MM.1S (cell line): ENCODE results near the gene SDK1.

Experiments
- DNase-seq: peaks from one replicate; pipeline ENCODE4 v3.0.0-alpha.2; 2015
- H2AFZ ChIP-seq: fragments of 300-600 bp; sonication (generic); 2 replicates; pipeline ENCODE4 v1.6.0; 2016; ENCODE audit warnings: antibody characterized with exemption, low read length
- H3F3A ChIP-seq: fragments of 300-600 bp; sonication (generic); 2 replicates; pipeline ENCODE4 v1.6.1; 2016; ENCODE audit warnings: mild to moderate bottlenecking, antibody characterized with exemption, low read length, moderate library complexity, mixed read lengths; ENCODE audit not compliant: insufficient read depth
- H3K27ac ChIP-seq: fragments of 300-600 bp; sonication (generic); 2 replicates; pipeline ENCODE4 v1.5.1; 2016; ENCODE audit warnings: mild to moderate bottlenecking, low read length
- H3K27me3 ChIP-seq: fragments of 300-600 bp; sonication (generic); replicated peaks from 2 replicates; pipeline ENCODE4 v1.6.0; 2016; ENCODE audit warnings: low read length; ENCODE audit not compliant: insufficient read depth
- H3K36me3 ChIP-seq: fragments of 300-600 bp; sonication (generic); replicated peaks from 2 replicates; pipeline ENCODE4 v1.6.1; 2016; ENCODE audit warnings: mild to moderate bottlenecking, low read length, mixed read lengths; ENCODE audit not compliant: insufficient read depth
- H3K4me1 ChIP-seq: fragments of 300-600 bp; sonication (generic); 2 replicates; pipeline ENCODE4 v1.6.1; 2016; ENCODE audit warnings: low read length, mixed read lengths
- H3K4me2 ChIP-seq: fragments of 300-600 bp; sonication (generic); 2 replicates; pipeline ENCODE4 v1.6.0; 2016; ENCODE audit warnings: low read depth, low read length
- H3K4me3 ChIP-seq: fragments of 300-600 bp; sonication (generic); 2 replicates; pipeline ENCODE4 v1.5.1; 2016; ENCODE audit warnings: low read length, mixed read lengths
- H3K79me2 ChIP-seq: fragments of 300-600 bp; sonication (generic); 2 replicates; pipeline ENCODE4 v1.6.1; 2016; ENCODE audit warnings: mixed run types, low read length, mixed read lengths
- H3K9ac ChIP-seq: fragments of 300-600 bp; sonication (generic); 2 replicates; pipeline ENCODE4 v1.6.1; 2016; ENCODE audit warnings: low read length, mixed read lengths
- H3K9me2 ChIP-seq: fragments of 300-600 bp; sonication (generic); replicated peaks from 2 replicates; pipeline ENCODE4 v1.6.1; 2016; ENCODE audit warnings: mild to moderate bottlenecking, low read length, mixed read lengths; ENCODE audit not compliant: insufficient read depth
- H3K9me3 ChIP-seq: fragments of 300-600 bp; sonication (generic); replicated peaks from 2 replicates; pipeline ENCODE4 v1.6.1; 2016; ENCODE audit warnings: mild to moderate bottlenecking, low read length, mixed read lengths; ENCODE audit not compliant: insufficient read depth
- H4K20me1 ChIP-seq: fragments of 300-600 bp; sonication (generic); 2 replicates; pipeline ENCODE4 v1.6.1; 2016; ENCODE audit warnings: mild to moderate bottlenecking, low read length, moderate library complexity, mixed read lengths; ENCODE audit not compliant: insufficient read depth
- CTCF ChIP-seq: fragments of 300-600 bp; sonication (generic); IDR thresholded peaks from 2 replicates; pipeline ENCODE4 v1.5.1; 2016; ENCODE audit warnings: antibody characterized with exemption, low read length, mixed read lengths
- EZH2 ChIP-seq: fragments of 300-600 bp; sonication (generic); optimal IDR thresholded peaks from 2 replicates; pipeline ENCODE3; 2017; ENCODE audit warnings: low read depth, mild to moderate bottlenecking, antibody characterized with exemption, low read length, mixed read lengths
- EZH2phosphoT487 ChIP-seq: fragments of 300-600 bp; sonication (generic); IDR thresholded peaks from 2 replicates; pipeline ENCODE4 v1.6.1; 2018; ENCODE audit warnings: antibody characterized with exemption, low read length

SDK1 gene

GRCh38 chr7:3880228-3880987 lies 579.4 kb downstream of the SDK1 start:
- no peak overlapping the region for H3K4me3 ChIP-seq
- H3K79me2 ChIP-seq: no peaks in the 10 kb centered on the region
- H2AFZ ChIP-seq: no peak overlapping the region
- no peak for TF ChIP-seq EZH2
- no peak for TF ChIP-seq CTCF
- no peak for TF ChIP-seq EZH2phosphoT487
- H3K27ac ChIP-seq: no peak overlapping the region
- H3F3A ChIP-seq: no peaks in the 10 kb centered on the region
- H3K9me2 ChIP-seq: no peaks in the 10 kb centered on the region
- H3K27me3 ChIP-seq: no peaks in the 10 kb centered on the region
- no peak overlapping the region for H3K4me2 ChIP-seq
- no peaks in the 10 kb centered on the region for H3K4me1 ChIP-seq
- H3K9ac ChIP-seq: no peak overlapping the region
- no peaks in the 10 kb centered on the region for H4K20me1 ChIP-seq
- no peaks in the 10 kb centered on the region for H3K36me3 ChIP-seq
- DNase-seq: no peak
- no peaks in the 10 kb centered on the region for H3K9me3 ChIP-seq

GRCh38 chr7:3882782-3883181 lies 581.7 kb downstream of the SDK1 start:
- TF ChIP-seq CTCF: no peak
- TF ChIP-seq EZH2: no peak
- TF ChIP-seq EZH2phosphoT487: no peak
- H3K36me3 ChIP-seq: no peaks in the 10 kb centered on the region
- H3K4me3 ChIP-seq: no peak overlapping the region
- no peaks in the 10 kb centered on the region for H3K79me2 ChIP-seq
- no peak overlapping the region for H3K27ac ChIP-seq
- H3K27me3 ChIP-seq: no peaks in the 10 kb centered on the region
- H3F3A ChIP-seq: no peaks in the 10 kb centered on the region
- H3K9ac ChIP-seq: no peak overlapping the region
- no peak for DNase-seq
- H2AFZ ChIP-seq: no peak overlapping the region
- H3K4me1 ChIP-seq: no peaks in the 10 kb centered on the region
- no peaks in the 10 kb centered on the region for H3K9me3 ChIP-seq
- H3K4me2 ChIP-seq: no peak overlapping the region
- H3K9me2 ChIP-seq: no peaks in the 10 kb centered on the region
- H4K20me1 ChIP-seq: no peaks in the 10 kb centered on the region

GRCh38 chr7:3884543-3884942 lies 583.5 kb downstream of the SDK1 start:
- Histone ChIP-seq H3K27ac (no peak overlapping the region), H3K79me2 (no peaks in the 10 kb centered on the region), H3K4me3 (no peak overlapping the region), H3K4me1 (no peaks in the 10 kb centered on the region), H2AFZ (no peak overlapping the region), H3K36me3 (no peaks in the 10 kb centered on the region), H3K4me2 (no peak overlapping the region), H3K9me2 (no peaks in the 10 kb centered on the region), H3K9ac (no peak overlapping the region), H3F3A (no peaks in the 10 kb centered on the region), H4K20me1 (no peaks in the 10 kb centered on the region), H3K27me3 (no peaks in the 10 kb centered on the region), H3K9me3 (no peaks in the 10 kb centered on the region)
- TF ChIP-seq EZH2: no peak
- no peak for DNase-seq

- no peak for TF ChIP-seq EZH2
- no peak for TF ChIP-seq EZH2phosphoT487
- TF ChIP-seq CTCF: no peak
- no peaks in the 10 kb centered on the region for H3K9me3 ChIP-seq
- no peaks in the 10 kb centered on the region for H3K9me2 ChIP-seq
- H3K4me2 ChIP-seq: no peak overlapping the region
- no peaks in the 10 kb centered on the region for H3K79me2 ChIP-seq
- H2AFZ ChIP-seq: no peak overlapping the region
- H3K9ac ChIP-seq: no peak overlapping the region
- no peaks in the 10 kb centered on the region for H4K20me1 ChIP-seq
- no peak overlapping the region for H3K27ac ChIP-seq
- DNase-seq: no peak
- no peak overlapping the region for H3K4me3 ChIP-seq
- H3K36me3 ChIP-seq: no peaks in the 10 kb centered on the region
- H3K4me1 ChIP-seq: no peaks in the 10 kb centered on the region
- H3F3A ChIP-seq: no peaks in the 10 kb centered on the region
- H3K27me3 ChIP-seq: no peaks in the 10 kb centered on the region
Observed at GRCh38 chr7:3887096-3887690, 586.1 kb downstream of the SDK1 start.
